Measurements from ENCODE around the gene ELANE.

Gene ELANE

GRCh38 chr19:879711-880438 is 27.8 kb downstream of the ELANE start:
- no peak for DNase-seq (ENCODE audit: low read depth)
- TF ChIP-seq CTCF (IDR thresholded peaks at IDR 0.05; ENCODE audit: insufficient read depth, low read depth, low read length, missing control alignments): no peak
- H3K4me3 ChIP-seq (ENCODE audit: low read length): no peak overlapping the region

- H3K4me3 ChIP-seq (ENCODE audit: low read length): no peak overlapping the region
Measured at GRCh38 chr19:881385-882071, 29.4 kb downstream of the ELANE start.

GRCh38 chr19:882871-883497 is 30.9 kb downstream of the ELANE start:
- H3K4me3 ChIP-seq (ENCODE audit: low read length): no peak overlapping the region
- no peak for TF ChIP-seq CTCF (IDR thresholded peaks at IDR 0.05; ENCODE audit: insufficient read depth, low read depth, low read length, missing control alignments)
- DNase-seq (ENCODE audit: low read depth): no peak

More at GRCh38 chr19:881385-882071, 29.4 kb downstream of the ELANE start:
- TF ChIP-seq CTCF (IDR thresholded peaks at IDR 0.05; ENCODE audit: insufficient read depth, low read depth, low read length, missing control alignments): no peak
- no peak for DNase-seq (ENCODE audit: low read depth)

GRCh38 chr19:883661-884211 is 31.6 kb downstream of the ELANE start:
- peak; percentile 89 for DNase-seq (ENCODE audit: low read depth)
- TF ChIP-seq CTCF (IDR thresholded peaks at IDR 0.05; ENCODE audit: insufficient read depth, low read depth, low read length, missing control alignments): peak; percentile 59
- no peak overlapping the region for H3K4me3 ChIP-seq (ENCODE audit: low read length)

- DNase-seq (ENCODE audit: low read depth): no peak
- TF ChIP-seq CTCF (IDR thresholded peaks at IDR 0.05; ENCODE audit: insufficient read depth, low read depth, low read length, missing control alignments): no peak
- H3K4me3 ChIP-seq (ENCODE audit: low read length): no peak overlapping the region
Measured at GRCh38 chr19:884420-885211, 32.5 kb downstream of the ELANE start.

GRCh38 chr19:885536-886224 is 33.6 kb downstream of the ELANE start:
- H3K4me3 ChIP-seq (ENCODE audit: low read length): no peak overlapping the region
- DNase-seq (ENCODE audit: low read depth): no peak
- no peak for TF ChIP-seq CTCF (IDR thresholded peaks at IDR 0.05; ENCODE audit: insufficient read depth, low read depth, low read length, missing control alignments)

All from epithelial cell of esophagus (primary cell).